NCI-H146 treated with DMSO at 0.1 percent for 48 hours (cell line): Measurements from ENCODE around the gene NETO2.
"Not testable (repeated sequence)": the region's sequence is repeated elsewhere in the genome, so short reads cannot be mapped to it uniquely, and the experiment has no call there.

Experiments used
- DNase-seq: peaks from one replicate; lab custom pipeline; 2025; ENCODE audit not compliant: unreplicated experiment; lab: John Stamatoyannopoulos, UW

The NETO2 gene

GRCh38 chr16:47067203-47067602, 76.5 kb downstream of the NETO2 start:
- no peak for DNase-seq

GRCh38 chr16:47065766-47066688, 77.7 kb downstream of the NETO2 start:
- peak; percentile 64 for DNase-seq

- no peak for DNase-seq
Measured at GRCh38 chr16:47064775-47065174, 79.0 kb downstream of the NETO2 start.

DNA sequence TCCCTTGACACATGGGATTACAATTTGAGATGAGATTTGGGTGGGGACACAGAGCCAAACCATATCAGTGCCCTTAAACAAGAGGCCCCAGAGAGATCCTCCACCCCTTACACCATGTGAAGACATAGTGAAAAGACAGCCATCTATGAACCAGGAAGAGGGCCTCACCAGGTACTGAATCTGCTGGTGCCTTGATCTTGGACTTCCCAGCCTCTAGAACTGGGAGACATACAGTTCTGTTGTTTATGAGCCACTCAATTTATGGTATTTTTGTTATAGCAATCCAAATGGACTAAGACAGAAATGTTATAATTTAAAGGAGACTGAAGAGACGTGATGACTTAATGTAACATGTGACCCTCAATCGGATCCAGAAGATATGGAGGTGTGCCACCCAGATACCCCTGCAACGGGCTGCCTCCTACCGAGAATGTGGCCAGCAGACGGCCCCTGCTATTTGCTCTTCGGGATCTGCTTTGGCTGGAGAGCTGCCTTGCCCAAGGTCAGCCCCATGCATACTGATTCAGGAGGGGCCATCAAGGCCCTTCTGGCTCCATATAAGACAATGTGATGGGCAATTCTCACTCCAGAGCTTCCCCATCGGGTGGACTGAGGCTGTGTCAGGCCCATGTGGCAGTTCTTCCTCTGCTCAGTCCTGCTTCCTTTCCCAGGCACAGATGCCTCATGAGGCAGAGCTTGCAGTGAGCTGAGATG, 80.6 kb downstream of the NETO2 start:
- no peak for DNase-seq

- no peak for DNase-seq
Measured at GRCh38 chr16:47061204-47061603, 82.5 kb downstream of the NETO2 start.

DNA sequence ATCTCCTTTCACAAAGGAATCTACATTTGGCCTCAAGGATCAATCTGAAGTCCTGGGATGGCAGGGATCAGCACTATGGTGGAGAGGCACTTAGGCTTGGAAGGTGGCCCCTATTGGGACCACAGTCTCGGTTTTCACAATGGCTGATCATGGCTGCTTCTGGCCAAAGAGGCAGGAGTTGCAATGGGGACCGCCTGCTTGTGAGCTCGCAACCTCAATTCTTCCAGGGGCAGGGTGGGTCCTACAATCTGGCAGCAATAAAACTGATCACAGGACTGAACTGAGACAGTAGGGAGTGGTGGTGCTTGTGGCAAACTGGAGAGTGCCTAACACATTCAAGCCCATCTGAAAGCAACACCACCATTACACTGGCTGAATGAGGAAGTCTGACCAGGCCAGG, 83.1 kb downstream of the NETO2 start:
- DNase-seq: no peak

GRCh38 chr16:47059991-47060390, 83.8 kb downstream of the NETO2 start:
- no peak for DNase-seq

DNA sequence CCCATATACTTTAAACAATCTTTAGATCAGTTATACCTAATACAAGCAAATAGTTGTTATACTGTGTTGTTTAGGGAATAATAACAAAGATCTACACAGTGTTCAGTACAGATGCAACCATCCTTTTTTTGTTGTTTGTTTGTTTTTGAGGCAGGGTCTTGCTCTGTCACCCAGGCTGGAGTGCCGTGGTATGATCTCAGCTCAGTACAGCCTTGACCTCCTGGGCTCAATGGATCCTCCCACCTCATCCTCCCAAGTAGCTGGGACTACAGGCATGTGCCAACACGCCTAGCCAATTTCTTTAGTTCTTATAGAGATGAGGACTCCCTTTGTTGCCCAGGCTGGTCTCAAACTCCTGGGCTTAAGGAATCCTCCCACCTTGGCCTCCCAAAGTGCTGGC, 84.6 kb downstream of the NETO2 start:
- not testable (repeated sequence) for DNase-seq

DNA sequence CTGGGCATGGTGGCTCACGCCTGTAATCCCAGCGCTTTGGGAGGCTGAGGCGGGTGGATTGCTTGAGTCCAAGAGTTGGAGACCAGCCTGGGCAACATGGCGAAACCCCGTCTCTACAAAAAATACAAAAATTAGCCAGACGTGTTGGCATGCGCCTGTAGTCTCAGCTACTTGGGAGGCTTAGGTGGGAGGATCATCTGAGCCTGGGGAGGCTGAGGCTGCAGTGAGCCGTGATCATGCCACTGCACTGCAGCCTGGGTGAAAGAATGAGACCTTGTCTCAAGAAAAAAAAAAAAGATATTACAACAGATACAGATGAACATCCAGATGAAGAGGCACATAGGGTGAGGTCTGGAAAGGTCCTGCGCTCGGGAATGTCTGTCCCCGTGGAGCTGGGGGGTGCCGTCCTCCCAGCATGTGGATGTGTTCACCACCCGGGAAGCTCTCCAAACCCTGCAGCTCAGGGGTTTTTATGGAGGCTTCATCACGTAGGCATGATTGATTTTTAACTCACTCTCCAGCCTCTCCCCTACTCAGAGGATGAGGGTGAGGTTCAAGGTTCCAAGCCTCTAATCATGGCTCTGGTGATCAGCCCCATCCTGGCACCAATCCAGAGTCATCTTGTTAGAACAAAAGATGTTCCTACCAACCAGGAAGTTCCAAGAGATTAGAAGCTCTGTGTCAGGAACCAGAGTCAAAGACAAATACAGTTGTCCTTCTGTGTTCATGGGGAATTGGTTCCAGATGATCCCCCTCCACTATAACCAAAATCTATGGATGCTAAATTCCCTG, 85.3 kb downstream of the NETO2 start:
- no peak for DNase-seq

DNA sequence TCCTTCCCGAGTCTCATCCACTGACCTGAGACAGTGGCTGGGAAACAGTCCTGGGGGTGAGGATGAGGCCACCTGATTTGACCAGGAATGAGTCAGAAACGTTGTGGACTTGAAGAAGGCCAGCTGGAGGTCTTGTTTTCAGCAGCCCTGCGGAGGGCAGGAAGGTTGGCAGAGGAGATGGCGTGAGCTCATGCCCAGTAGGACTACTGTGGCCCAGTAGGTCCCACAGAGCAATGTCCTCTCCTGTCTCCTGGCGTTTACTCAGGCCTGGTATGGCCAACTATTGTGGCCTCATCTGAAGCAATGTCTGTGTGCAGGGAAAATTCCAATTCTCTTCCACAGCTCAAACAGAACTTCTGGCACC, 86.1 kb downstream of the NETO2 start:
- DNase-seq: no peak

- no peak for DNase-seq
Measured at GRCh38 chr16:47056688-47057629, 86.8 kb downstream of the NETO2 start.

- not testable (repeated sequence) for DNase-seq
Measured at GRCh38 chr16:47056061-47056460, 87.7 kb downstream of the NETO2 start.

GRCh38 chr16:47055136-47055885, 88.4 kb downstream of the NETO2 start:
- DNase-seq: no peak

- DNase-seq: no peak
Measured at GRCh38 chr16:47054306-47054705, 89.4 kb downstream of the NETO2 start.

GRCh38 chr16:47053895-47054294, 89.8 kb downstream of the NETO2 start:
- no peak for DNase-seq

GRCh38 chr16:47052666-47053640, 90.8 kb downstream of the NETO2 start:
- no peak for DNase-seq

DNA sequence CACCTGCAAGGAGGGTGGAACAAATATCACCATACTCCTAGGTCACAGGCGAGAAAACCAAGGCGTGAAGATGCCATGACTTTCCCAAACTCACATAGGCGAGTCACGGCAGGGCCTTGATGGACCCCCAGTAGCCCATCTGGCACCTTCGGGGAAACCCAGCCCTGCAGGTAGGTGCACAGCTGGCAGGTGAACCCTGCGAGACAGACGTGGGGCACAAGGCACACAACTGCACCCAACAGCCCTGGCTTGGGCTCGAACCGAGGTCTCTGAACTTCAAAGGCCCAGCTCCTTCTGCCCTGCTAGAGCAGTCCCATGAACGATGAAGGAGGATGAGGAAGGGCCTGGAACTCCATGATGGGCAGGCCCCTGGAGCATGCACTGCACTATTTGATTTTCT, 92.7 kb downstream of the NETO2 start:
- DNase-seq: no peak

DNA sequence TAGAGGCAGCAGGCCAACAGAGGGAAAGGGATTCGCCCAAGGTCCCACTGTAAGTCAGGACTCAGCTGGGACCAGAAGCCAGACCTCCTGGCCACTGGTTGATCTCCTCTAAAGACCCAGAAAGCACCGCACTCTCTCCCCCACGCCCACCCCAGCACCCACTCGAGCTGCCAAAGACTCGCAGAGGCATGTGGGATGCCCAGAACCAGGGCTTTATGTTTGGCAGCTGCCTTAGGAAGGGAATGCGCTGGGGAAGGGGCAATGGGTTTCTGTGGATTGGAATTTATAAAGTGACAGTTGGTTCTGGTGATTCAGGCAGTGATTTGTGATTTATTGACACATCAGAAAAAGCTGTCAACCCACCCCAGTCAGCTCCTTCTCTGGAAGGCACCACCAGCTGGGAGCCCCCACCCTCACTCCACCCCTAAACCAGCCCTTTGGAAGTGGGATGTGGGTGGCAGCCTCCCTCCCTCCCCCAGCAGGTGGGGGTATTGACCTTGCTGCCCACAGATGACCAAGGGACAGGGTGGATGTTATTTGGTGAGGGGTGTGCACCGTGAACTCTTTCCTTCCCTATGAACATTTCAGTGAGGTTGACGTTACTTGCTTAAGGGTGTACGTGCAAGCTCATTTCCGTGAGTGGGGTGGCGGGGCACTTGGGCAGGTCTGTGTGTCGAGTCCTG, 93.7 kb downstream of the NETO2 start:
- no peak for DNase-seq
